ENCODE measurements around the gene GRIN1. TPM values are rescaled to one million over a fixed set of nuclear protein-coding genes. Genes with fewer than 3 reads are reported as not detected.

Gene GRIN1
- total and polyA plus RNA-seq, 7 experiments from 2014 or later: not detected

DNA sequence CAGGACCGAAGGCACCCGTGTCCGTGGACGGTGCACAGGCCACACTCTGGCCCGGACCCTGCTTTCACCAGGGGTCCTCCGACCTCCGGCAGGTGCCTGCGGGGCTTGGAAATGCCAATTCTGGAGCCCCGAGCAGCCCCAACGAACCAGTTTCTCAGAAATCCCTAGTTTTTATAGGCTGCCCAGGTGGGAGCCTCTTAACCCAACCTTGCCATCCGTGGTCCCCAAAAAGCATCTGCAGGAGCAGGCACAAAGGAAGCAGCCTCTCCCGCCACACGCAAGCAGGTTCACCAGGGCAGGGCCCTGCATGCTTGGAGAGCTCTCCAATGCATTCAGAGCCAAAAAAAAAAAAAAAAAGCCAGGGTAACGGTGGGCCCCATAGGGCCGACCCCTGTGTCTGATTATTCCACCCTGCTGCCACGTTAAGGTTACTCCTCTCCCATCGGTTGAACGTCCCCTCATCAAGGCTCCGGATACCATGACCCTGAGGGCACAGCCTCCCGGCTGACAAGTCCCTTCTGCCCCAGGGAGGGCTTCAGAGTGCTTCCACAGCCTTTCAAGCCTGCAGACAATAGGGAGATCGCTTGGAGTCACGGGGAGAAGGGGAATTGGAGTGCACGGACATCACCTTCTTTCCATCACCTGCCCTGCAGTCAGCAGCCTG lies 62.4 kb downstream of the GRIN1 start:
- peaks cover 17 to 42% (median 29%) of the 10 kb centered on the region in 7 donors for H3K4me1 Mint-ChIP-seq
- Histone ChIP-seq H3K9me3 (ENCODE audit: control insufficient read depth in 2 of 3, low read length in 3 of 3) (no peaks in the 10 kb centered on the region), H3K27ac (ENCODE audit: low read depth, low read length) (peak overlapping the region; percentile 78), H3K36me3 (ENCODE audit: control insufficient read depth in 2 of 3, insufficient read depth in 3 of 3, low read length in 3 of 3) (peaks cover 0 to 4% (median 0%) of the 10 kb centered on the region in 3 experiments), H3K4me3 (ENCODE audit: low read length) (peak overlapping the region; percentile 75), H3K4me1 (ENCODE audit: control insufficient read depth in 2 of 2, insufficient read depth in 2 of 2, low read length in 2 of 2) (peaks cover 28% of the 10 kb centered on the region in 2 donors), H3K27me3 (ENCODE audit: control insufficient read depth in 2 of 2, insufficient read depth in 2 of 2, low read length in 2 of 2) (no peaks in the 10 kb centered on the region)
- H3K4me3 Mint-ChIP-seq: peak overlapping the region; percentile 77 to 89 (median 84)
- intact Hi-C loops (cut with micrococcal nuclease): loop anchor here (2.0 to 10.0 kb wide), 5 partner anchors 51 to 411 kb away; partner anchors contain the start of genes C8G (in 1 of the 2), FBXW5 (in 1 of the 2), MAN1B1 (in 1 of the 2) and PAXX (in 1 of the 2)
- DNase-seq (no peak), ATAC-seq (no peak)
- ChIA-PET CTCF (interaction anchor here (1.1 to 1.3 kb wide), 2 partner anchors 21 to 72 kb away, joined by 3 read pairs; partner anchors contain the start of gene RNF208), POLR2A (interaction anchor here (0.6 to 9.0 kb wide), 14 partner anchors 9 to 400 kb away, joined by 3 to 136 read pairs (median 4); partner anchors contain the start of genes ANAPC2, MAN1B1, RABL6 and SSNA1)
- peak overlapping the region; percentile 12 to 91 (median 78) for H3K27ac Mint-ChIP-seq
- no peaks in the 10 kb centered on the region for H3K36me3 Mint-ChIP-seq
- no peaks in the 10 kb centered on the region for H3K27me3 Mint-ChIP-seq
- peaks cover 0 to 3% (median 0%) of the 10 kb centered on the region in 11 donors for H3K9me3 Mint-ChIP-seq

- Mint-ChIP-seq H3K27me3 (no peaks in the 10 kb centered on the region), H3K36me3 (peaks cover 0 to 6% (median 0%) of the 10 kb centered on the region in 5 donors), H3K9me3 (peaks cover 0 to 7% (median 0%) of the 10 kb centered on the region in 11 donors), H3K4me1 (peaks cover 30 to 57% (median 43%) of the 10 kb centered on the region in 7 donors), H3K27ac (peak overlapping the region in 1 of 9 donors; percentile 16), H3K4me3 (peak overlapping the region in 4 of 10 donors; percentile 8 to 91 (median 14))
- H3K36me3 ChIP-seq (ENCODE audit: control insufficient read depth in 2 of 3, insufficient read depth in 3 of 3, low read length in 3 of 3): peaks cover 0 to 4% (median 0%) of the 10 kb centered on the region in 3 experiments
- DNase-seq (no peak), ATAC-seq (no peak)
- no peaks in the 10 kb centered on the region for H3K27me3 ChIP-seq (ENCODE audit: control insufficient read depth in 2 of 2, insufficient read depth in 2 of 2, low read length in 2 of 2)
- ChIA-PET POLR2A (interaction anchor here (0.7 to 9.0 kb wide), 4 partner anchors 13 to 216 kb away, joined by 3 to 136 read pairs (median 12); partner anchors contain the start of genes ANAPC2, RNF208, SSNA1 and TUBB4B), CTCF (no interaction called here)
- intact Hi-C loops (cut with micrococcal nuclease): loop anchor here in 1 of 2 donors (10.0 kb wide), 1 partner anchor 258 kb away; the partner anchor contains the start of genes C8G and FBXW5
- no peaks in the 10 kb centered on the region for H3K9me3 ChIP-seq (ENCODE audit: control insufficient read depth in 2 of 3, low read length in 3 of 3)
- H3K27ac ChIP-seq (ENCODE audit: low read depth, low read length): no peak overlapping the region
- peaks cover 32 to 35% of the 10 kb centered on the region in 2 donors for H3K4me1 ChIP-seq (ENCODE audit: control insufficient read depth in 2 of 2, insufficient read depth in 2 of 2, low read length in 2 of 2)
- no peak overlapping the region for H3K4me3 ChIP-seq (ENCODE audit: low read length)
These were observed 64.0 kb downstream of the GRIN1 start for GRCh38 chr9:137202966-137203365.

DNA sequence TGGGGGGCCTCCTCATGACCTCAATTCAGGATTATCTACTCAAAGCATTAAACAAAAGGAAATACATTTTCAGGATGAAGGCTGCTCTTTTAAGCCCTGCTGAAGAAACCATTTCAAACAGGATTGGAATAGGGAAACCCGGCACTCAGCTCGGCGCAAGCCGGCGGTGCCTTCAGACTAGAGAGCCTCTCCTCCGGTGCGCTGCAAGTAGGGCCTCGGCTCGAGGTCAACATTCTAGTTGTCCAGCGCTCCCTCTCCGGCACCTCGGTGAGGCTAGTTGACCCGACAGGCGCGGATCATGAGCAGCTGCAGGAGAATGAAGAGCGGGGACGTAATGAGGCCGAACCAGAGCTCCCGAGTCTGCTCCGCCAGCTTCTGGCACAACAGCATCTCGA lies 65.8 kb downstream of the GRIN1 start:
- Mint-ChIP-seq H3K9me3 (peaks cover 0 to 7% (median 0%) of the 10 kb centered on the region in 11 donors), H3K4me3 (peak overlapping the region; percentile 90 to 95 (median 92)), H3K27ac (peak overlapping the region; percentile 87 to 97 (median 93)), H3K36me3 (peaks cover 0 to 6% (median 0%) of the 10 kb centered on the region in 5 donors), H3K27me3 (no peaks in the 10 kb centered on the region), H3K4me1 (peaks cover 30 to 57% (median 41%) of the 10 kb centered on the region in 7 donors)
- Histone ChIP-seq H3K4me1 (ENCODE audit: control insufficient read depth in 2 of 2, insufficient read depth in 2 of 2, low read length in 2 of 2) (peaks cover 32 to 35% of the 10 kb centered on the region in 2 donors), H3K9me3 (ENCODE audit: control insufficient read depth in 2 of 3, low read length in 3 of 3) (no peaks in the 10 kb centered on the region), H3K4me3 (ENCODE audit: low read length) (peak overlapping the region; percentile 98), H3K27ac (ENCODE audit: low read depth, low read length) (peak overlapping the region; percentile 96), H3K27me3 (ENCODE audit: control insufficient read depth in 2 of 2, insufficient read depth in 2 of 2, low read length in 2 of 2) (no peaks in the 10 kb centered on the region), H3K36me3 (ENCODE audit: control insufficient read depth in 2 of 3, insufficient read depth in 3 of 3, low read length in 3 of 3) (peaks cover 0 to 10% (median 0%) of the 10 kb centered on the region in 3 experiments)
- ChIA-PET POLR2A (interaction anchor here (1.2 to 9.0 kb wide), 7 partner anchors 9 to 78 kb away, joined by 3 to 136 read pairs (median 6); partner anchors contain the start of genes ANAPC2, CYSRT1, RNF208 and SSNA1), CTCF (interaction anchor here (0.7 to 2.1 kb wide), 2 partner anchors 30 to 109 kb away, joined by 3 to 6 read pairs; no protein-coding TSS in a partner anchor)
- ATAC-seq (no peak), DNase-seq (no peak)
- intact Hi-C loops (cut with micrococcal nuclease): loop anchor here (1.0 to 10.0 kb wide), 7 partner anchors 16 to 260 kb away; partner anchors contain the start of genes ANAPC2 (in 2 of the 2), SSNA1 (in 2 of the 2), TUBB4B (in 2 of the 2) and C8G (in 1 of the 2)

DNA sequence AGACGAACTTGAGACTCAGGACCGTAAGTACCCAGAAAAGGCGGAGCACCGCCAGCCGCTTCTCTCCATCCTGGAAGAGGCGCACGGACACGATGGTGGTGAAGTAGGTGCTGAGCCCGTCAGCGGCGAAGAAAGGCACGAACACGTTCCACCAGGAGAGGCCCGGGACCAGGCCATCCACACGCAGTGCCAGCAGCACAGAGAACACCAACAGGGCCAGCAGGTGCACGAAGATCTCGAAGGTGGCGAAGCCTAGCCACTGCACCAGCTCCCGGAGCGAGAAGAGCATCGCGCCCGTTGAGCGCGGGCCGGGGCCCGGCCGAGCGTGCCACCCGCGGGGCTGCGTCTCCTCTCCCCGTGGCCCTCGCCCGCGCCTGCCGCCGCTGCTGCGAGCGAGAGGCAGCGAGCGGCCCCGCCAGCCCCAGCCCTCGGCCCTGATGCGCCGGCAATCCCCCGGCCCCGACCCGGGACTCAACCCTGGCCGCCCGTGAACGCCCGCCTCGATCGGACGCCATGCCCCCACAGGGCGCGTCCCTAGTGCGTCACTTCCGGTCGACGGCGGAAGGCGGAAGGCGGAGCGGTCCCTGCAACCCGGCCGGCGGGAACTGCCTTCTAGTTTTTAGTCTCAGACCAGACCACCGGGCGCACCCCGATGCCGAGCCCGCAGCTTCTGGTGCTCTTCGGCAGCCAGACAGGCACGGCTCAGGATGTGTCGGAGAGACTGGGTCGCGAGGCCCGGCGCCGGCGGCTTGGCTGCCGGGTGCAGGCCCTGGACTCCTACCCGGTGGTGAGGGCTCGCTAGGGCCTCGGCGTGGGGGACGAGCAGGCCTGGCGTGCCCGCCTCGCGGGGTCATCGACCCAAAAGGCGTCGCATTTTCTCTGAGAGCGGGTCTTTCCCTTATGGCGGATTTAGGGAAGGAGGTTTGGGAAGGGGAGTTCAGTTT lies 66.4 kb downstream of the GRIN1 start, which contains the start of the genes NDOR1 and TMEM203:
TSS of gene NDOR1 (plus strand) at position 575 of the 944 bp plus-strand sequence. CDS start at position 653, 78 bp downstream.
TSS of gene TMEM203 (minus strand) at position 523 of the 944 bp plus-strand sequence. CDS start at position 289, 234 bp downstream.
- Mint-ChIP-seq H3K27me3 (no peaks in the 10 kb centered on the region), H3K9me3 (peaks cover 0 to 7% (median 0%) of the 10 kb centered on the region in 11 donors), H3K4me3 (peak within 1 kb of the TSS; percentile 90 to 95 (median 92)), H3K27ac (peak within 1 kb of the TSS; percentile 87 to 97 (median 93)), H3K4me1 (peaks cover 30 to 57% (median 41%) of the 10 kb centered on the region in 7 donors), H3K36me3 (peaks cover 0 to 7% (median 2%) of the 10 kb centered on the region in 5 donors)
- intact Hi-C loops (cut with micrococcal nuclease): loop anchor here (1.0 to 10.0 kb wide), 7 partner anchors 17 to 261 kb away; partner anchors contain the start of genes ANAPC2 (in 2 of the 2), SSNA1 (in 2 of the 2), TUBB4B (in 2 of the 2) and C8G (in 1 of the 2)
- ATAC-seq (peak; percentile 60), DNase-seq (peak; percentile 84 to 98 (median 91))
- ChIA-PET CTCF (interaction anchor here (0.7 to 2.1 kb wide), 2 partner anchors 30 to 110 kb away, joined by 3 to 6 read pairs; no protein-coding TSS in a partner anchor), POLR2A (interaction anchor here (1.2 to 9.0 kb wide), 8 partner anchors 9 to 78 kb away, joined by 3 to 136 read pairs (median 6); partner anchors contain the start of genes ANAPC2, CYSRT1, RNF208 and SSNA1)
- H3K27ac ChIP-seq (ENCODE audit: low read depth, low read length): peak within 1 kb of the TSS; percentile 96
- H3K36me3 ChIP-seq (ENCODE audit: control insufficient read depth in 2 of 3, insufficient read depth in 3 of 3, low read length in 3 of 3): peaks cover 0 to 15% (median 0%) of the 10 kb centered on the region in 3 experiments
- H3K4me1 ChIP-seq (ENCODE audit: control insufficient read depth in 2 of 2, insufficient read depth in 2 of 2, low read length in 2 of 2): peaks cover 32 to 35% of the 10 kb centered on the region in 2 donors
- no peaks in the 10 kb centered on the region for H3K9me3 ChIP-seq (ENCODE audit: control insufficient read depth in 2 of 3, low read length in 3 of 3)
- peak within 1 kb of the TSS; percentile 98 for H3K4me3 ChIP-seq (ENCODE audit: low read length)
- H3K27me3 ChIP-seq (ENCODE audit: control insufficient read depth in 2 of 2, insufficient read depth in 2 of 2, low read length in 2 of 2): no peaks in the 10 kb centered on the region

GRCh38 chr9:137206602-137207001 lies 67.6 kb downstream of the GRIN1 start:
- H3K27ac ChIP-seq (ENCODE audit: low read depth, low read length): peak overlapping the region; percentile 96
- POLR2A ChIA-PET: interaction anchor here (1.4 to 9.0 kb wide), 3 partner anchors 16 to 30 kb away, joined by 3 to 136 read pairs (median 42); partner anchors contain the start of genes ANAPC2, CYSRT1, RNF208 and SSNA1
- H3K27me3 ChIP-seq (ENCODE audit: control insufficient read depth in 2 of 2, insufficient read depth in 2 of 2, low read length in 2 of 2): no peaks in the 10 kb centered on the region
- peak overlapping the region; percentile 86 to 95 (median 92) for H3K4me3 Mint-ChIP-seq
- peaks cover 26 to 30% of the 10 kb centered on the region in 2 donors for H3K4me1 ChIP-seq (ENCODE audit: control insufficient read depth in 2 of 2, insufficient read depth in 2 of 2, low read length in 2 of 2)
- peaks cover 26 to 49% (median 37%) of the 10 kb centered on the region in 7 donors for H3K4me1 Mint-ChIP-seq
- H3K9me3 Mint-ChIP-seq: peaks cover 0 to 7% (median 0%) of the 10 kb centered on the region in 11 donors
- peak overlapping the region; percentile 98 for H3K4me3 ChIP-seq (ENCODE audit: low read length)
- no peak for DNase-seq
- intact Hi-C loops (cut with micrococcal nuclease): loop anchor here in 1 of 2 donors (10.0 kb wide), 1 partner anchor 262 kb away; the partner anchor contains the start of genes C8G and FBXW5
- H3K36me3 Mint-ChIP-seq: peaks cover 0 to 7% (median 2%) of the 10 kb centered on the region in 5 donors
- no peak for ATAC-seq
- peak overlapping the region; percentile 81 to 97 (median 90) for H3K27ac Mint-ChIP-seq
- H3K9me3 ChIP-seq (ENCODE audit: control insufficient read depth in 2 of 3, low read length in 3 of 3): no peaks in the 10 kb centered on the region
- CTCF ChIA-PET: no interaction called here
- H3K36me3 ChIP-seq (ENCODE audit: control insufficient read depth in 2 of 3, insufficient read depth in 3 of 3, low read length in 3 of 3): peaks cover 0 to 15% (median 0%) of the 10 kb centered on the region in 3 experiments
- no peaks in the 10 kb centered on the region for H3K27me3 Mint-ChIP-seq
